ENCODE results near the gene FAM200B.

Gene FAM200B

GRCh38 chr4:15737255-15737654, 55.6 kb downstream of the FAM200B start:
- no peak for DNase-seq (ENCODE audit: low spot score)

GRCh38 chr4:15738877-15739276, 57.2 kb downstream of the FAM200B start:
- DNase-seq (ENCODE audit: low spot score), result peak; percentile 17

Data from GM03348 (cell line).